Prostate gland (tissue), 2 donors: ENCODE measurements around the gene MOK.
"Not testable (repeated sequence)": the region's sequence is repeated elsewhere in the genome, so short reads cannot be mapped to it uniquely, and the experiment has no call there.

ENCODE experiments used
- POLR2A ChIP-seq: fragments of 450-650 bp; IDR thresholded peaks from one replicate; pipeline ENCODE4 v1.6.1; 2016; ENCODE audit warnings: antibody characterized with exemption, mild to moderate bottlenecking
- TF ChIP-seq, protein P1 (sequence below), 4 experiments: fragments of 200-600 bp in 2 of 4; fragments of 450-650 bp in 2 of 4; sonication (generic) in 2 of 4; IDR thresholded peaks; 1 replicate in 3 of 4; 2 replicates in 1 of 4; pipeline ENCODE4 v1.5.1; 2016 to 2019; ENCODE audit warnings: antibody characterized with exemption in 4 of 4, mild to moderate bottlenecking in 2 of 4, moderate library complexity in 2 of 4

DNA sequence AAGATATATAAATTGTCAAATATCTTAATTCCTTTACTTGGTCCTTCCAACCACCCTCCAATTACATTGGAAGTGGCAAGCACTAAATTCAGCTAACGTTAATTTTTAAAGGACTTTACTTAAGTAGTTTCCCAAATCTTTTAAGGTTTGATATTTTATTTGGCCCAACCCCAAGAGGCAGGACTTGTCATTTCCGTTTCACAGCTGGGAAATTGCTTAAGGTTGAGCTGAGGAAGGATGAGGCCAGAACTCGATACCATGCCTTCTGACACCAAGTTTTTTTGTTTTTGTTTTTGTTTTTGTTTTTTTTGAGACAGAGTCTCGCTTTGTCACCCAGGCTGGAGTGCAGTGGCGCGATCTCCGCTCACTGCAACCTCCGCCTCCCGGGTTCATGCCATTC is 46.6 kb upstream of the MOK start:
- not testable (repeated sequence) for TF ChIP-seq POLR2A
- TF ChIP-seq, protein P1, sequence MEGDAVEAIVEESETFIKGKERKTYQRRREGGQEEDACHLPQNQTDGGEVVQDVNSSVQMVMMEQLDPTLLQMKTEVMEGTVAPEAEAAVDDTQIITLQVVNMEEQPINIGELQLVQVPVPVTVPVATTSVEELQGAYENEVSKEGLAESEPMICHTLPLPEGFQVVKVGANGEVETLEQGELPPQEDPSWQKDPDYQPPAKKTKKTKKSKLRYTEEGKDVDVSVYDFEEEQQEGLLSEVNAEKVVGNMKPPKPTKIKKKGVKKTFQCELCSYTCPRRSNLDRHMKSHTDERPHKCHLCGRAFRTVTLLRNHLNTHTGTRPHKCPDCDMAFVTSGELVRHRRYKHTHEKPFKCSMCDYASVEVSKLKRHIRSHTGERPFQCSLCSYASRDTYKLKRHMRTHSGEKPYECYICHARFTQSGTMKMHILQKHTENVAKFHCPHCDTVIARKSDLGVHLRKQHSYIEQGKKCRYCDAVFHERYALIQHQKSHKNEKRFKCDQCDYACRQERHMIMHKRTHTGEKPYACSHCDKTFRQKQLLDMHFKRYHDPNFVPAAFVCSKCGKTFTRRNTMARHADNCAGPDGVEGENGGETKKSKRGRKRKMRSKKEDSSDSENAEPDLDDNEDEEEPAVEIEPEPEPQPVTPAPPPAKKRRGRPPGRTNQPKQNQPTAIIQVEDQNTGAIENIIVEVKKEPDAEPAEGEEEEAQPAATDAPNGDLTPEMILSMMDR (IDR thresholded peaks at IDR 0.05), result not testable (repeated sequence)
